Activated CD8-positive, alpha-beta T cell treated with anti-CD3 and anti-CD28 coated beads for 36 hours (primary cell): Measurements from ENCODE around the gene ABR. TPM values are rescaled to one million over a fixed set of nuclear protein-coding genes. Genes with fewer than 3 reads are reported as not detected.

Source experiments
- ATAC-seq: fragments of 200-7000 bp; cut with Tn5 transposase; one replicate; pipeline ENCODE4 v1.10.0; 2021; ENCODE audit warnings: mild to moderate bottlenecking, moderate library complexity
- CTCF ChIA-PET: fragments of 350-600 bp; sonication (Branson Sonifier 250); formaldehyde crosslinking; loops from one replicate; lab custom pipeline; 2021; ENCODE audit warnings: antibody characterized with exemption; lab: Charles Lee
- POLR2A ChIA-PET: fragments of 350-600 bp; sonication (Branson Sonifier 250); formaldehyde crosslinking; loops from one replicate; lab custom pipeline; 2021; ENCODE audit warnings: antibody characterized with exemption; lab: Charles Lee
- DNase-seq: peaks from one replicate; pipeline ENCODE4 v3.0.0-alpha.2; 2020
- H3K27ac Mint-ChIP-seq: one replicate; pipeline ENCODE4 v1.8.0; 2021; ENCODE audit warnings: mild to moderate bottlenecking, mixed read lengths
- H3K27me3 Mint-ChIP-seq: one replicate; pipeline ENCODE4 v1.8.0; 2021; ENCODE audit warnings: mixed read lengths
- H3K36me3 Mint-ChIP-seq: one replicate; pipeline ENCODE4 v1.8.0; 2021; ENCODE audit warnings: low read depth, mixed read lengths
- H3K4me1 Mint-ChIP-seq: one replicate; pipeline ENCODE4 v1.8.0; 2021; ENCODE audit warnings: low read depth, mixed read lengths
- H3K4me3 Mint-ChIP-seq: one replicate; pipeline ENCODE4 v1.8.0; 2021; ENCODE audit warnings: mild to moderate bottlenecking, moderate library complexity, mixed read lengths
- H3K9me3 Mint-ChIP-seq: one replicate; pipeline ENCODE4 v1.8.0; 2021; ENCODE audit warnings: mixed read lengths
- CTCF ChIP-seq: fragments of 200-600 bp; IDR thresholded peaks from one replicate; pipeline ENCODE4 v1.8.0; 2022; ENCODE audit warnings: antibody characterized with exemption, mild to moderate bottlenecking
- intact Hi-C: fragments of 100-400 bp; cut with micrococcal nuclease; formaldehyde crosslinking; loops from one replicate; pipeline ENCODE4 v1.10.0; 2022
- total RNA-seq, 2 experiments: library from RNA; stranded (reverse); gene quantifications; one replicate each; pipeline ENCODE4 v1.2.3, GENCODE V29; 2021

Gene ABR
- total RNA-seq, 2 experiments from 2014 or later, result 44.4 to 46.6 TPM

DNA sequence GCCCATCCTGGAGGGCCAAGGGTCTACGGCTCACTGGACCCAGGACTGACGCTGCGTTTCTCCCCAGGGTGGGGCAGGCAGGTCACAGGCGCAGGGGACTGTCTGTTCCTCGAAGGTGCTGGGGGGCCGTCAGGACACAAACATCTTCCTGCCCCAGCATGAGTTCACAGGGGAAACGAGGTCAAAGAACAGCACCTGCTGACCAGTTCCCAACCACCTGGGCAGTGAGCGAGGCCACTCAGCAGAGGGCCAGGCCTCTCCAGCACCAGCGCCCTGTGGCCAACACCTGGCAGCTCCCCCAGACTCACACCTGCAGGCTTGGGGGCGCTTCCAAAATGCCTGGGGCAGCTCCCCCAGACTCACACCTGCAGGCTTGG lies 153.2 kb downstream of the ABR start:
- no peaks in the 10 kb centered on the region for H3K36me3 Mint-ChIP-seq
- ATAC-seq (no peak), DNase-seq (no peak)
- intact Hi-C loops, result no loop called here
- H3K27ac Mint-ChIP-seq, result no peak overlapping the region
- H3K9me3 Mint-ChIP-seq, result no peaks in the 10 kb centered on the region
- no peaks in the 10 kb centered on the region for H3K27me3 Mint-ChIP-seq
- ChIA-PET CTCF (no interaction called here), POLR2A (no interaction called here)
- no peak for TF ChIP-seq CTCF
- H3K4me3 Mint-ChIP-seq, result no peak overlapping the region
- H3K4me1 Mint-ChIP-seq, result no peaks in the 10 kb centered on the region

GRCh38 chr17:1025733-1026598 lies 153.8 kb downstream of the ABR start:
- Mint-ChIP-seq H3K27me3 (no peaks in the 10 kb centered on the region), H3K9me3 (no peaks in the 10 kb centered on the region), H3K27ac (no peak overlapping the region), H3K4me1 (no peaks in the 10 kb centered on the region), H3K36me3 (no peaks in the 10 kb centered on the region), H3K4me3 (no peak overlapping the region)
- ChIA-PET POLR2A (no interaction called here), CTCF (no interaction called here)
- ATAC-seq, result no peak
- no peak for TF ChIP-seq CTCF
- intact Hi-C loops, result no loop called here
- no peak for DNase-seq

- no peak overlapping the region for H3K4me3 Mint-ChIP-seq
- CTCF ChIA-PET, result no interaction called here
- no peaks in the 10 kb centered on the region for H3K27me3 Mint-ChIP-seq
- no peaks in the 10 kb centered on the region for H3K36me3 Mint-ChIP-seq
- H3K9me3 Mint-ChIP-seq, result no peaks in the 10 kb centered on the region
- H3K4me1 Mint-ChIP-seq, result no peaks in the 10 kb centered on the region
- POLR2A ChIA-PET, result no interaction called here
- no peak overlapping the region for H3K27ac Mint-ChIP-seq
- DNase-seq (no peak), ATAC-seq (no peak)
- intact Hi-C loops, result no loop called here
- TF ChIP-seq CTCF, result no peak
Observed at GRCh38 chr17:1024076-1024475, 155.7 kb downstream of the ABR start.

DNA sequence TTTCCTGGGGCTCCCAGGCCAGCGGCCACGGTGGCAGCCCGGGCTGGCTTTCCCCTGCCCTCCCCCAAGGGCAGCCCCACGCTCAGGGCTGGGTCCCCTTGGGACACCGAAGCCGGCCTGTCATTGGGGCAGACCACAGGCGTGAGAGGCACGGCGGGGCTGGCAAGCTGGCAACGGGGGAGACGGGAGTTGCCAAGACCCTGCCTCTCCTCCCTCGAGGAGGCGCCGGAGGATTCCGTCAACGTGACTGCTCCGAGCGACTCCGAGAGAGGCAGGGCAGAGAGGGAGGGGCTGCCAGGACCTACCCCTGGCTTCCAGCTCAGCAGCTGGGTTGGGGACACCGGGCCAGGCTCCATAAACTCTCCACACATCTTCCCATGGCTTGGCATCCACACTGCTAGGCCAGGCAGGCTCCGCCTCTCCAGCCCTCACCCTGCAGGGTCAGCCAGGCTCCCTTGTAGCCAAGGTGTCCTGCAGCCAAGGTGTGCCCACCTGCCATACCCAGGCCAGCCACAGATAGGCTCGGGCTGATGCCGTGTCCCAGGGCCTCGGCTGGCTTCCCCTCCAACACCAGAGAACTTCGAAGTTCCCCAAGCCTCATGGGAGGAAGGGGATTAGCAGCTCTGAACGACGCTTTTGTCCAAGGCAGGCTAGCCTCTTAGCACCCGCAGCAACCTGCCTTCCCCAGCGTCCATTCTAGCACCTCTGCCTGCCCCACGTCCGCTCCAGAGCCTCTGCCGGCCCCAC lies 157.3 kb downstream of the ABR start:
- no peak for DNase-seq
- no peak overlapping the region for H3K4me3 Mint-ChIP-seq
- ChIA-PET POLR2A (no interaction called here), CTCF (interaction anchor here (1.5 kb wide), 1 partner anchor 143 kb away, joined by 3 read pairs; no protein-coding TSS in a partner anchor)
- no peaks in the 10 kb centered on the region for H3K27me3 Mint-ChIP-seq
- H3K27ac Mint-ChIP-seq, result no peak overlapping the region
- ATAC-seq, result no peak
- no peaks in the 10 kb centered on the region for H3K9me3 Mint-ChIP-seq
- no peaks in the 10 kb centered on the region for H3K4me1 Mint-ChIP-seq
- TF ChIP-seq CTCF, result no peak
- intact Hi-C loops, result no loop called here
- H3K36me3 Mint-ChIP-seq, result no peaks in the 10 kb centered on the region

GRCh38 chr17:1021147-1021546 lies 158.6 kb downstream of the ABR start:
- DNase-seq (no peak), ATAC-seq (no peak)
- H3K27ac Mint-ChIP-seq, result no peak overlapping the region
- H3K36me3 Mint-ChIP-seq, result no peaks in the 10 kb centered on the region
- ChIA-PET POLR2A (no interaction called here), CTCF (no interaction called here)
- intact Hi-C loops, result no loop called here
- H3K4me1 Mint-ChIP-seq, result no peaks in the 10 kb centered on the region
- no peaks in the 10 kb centered on the region for H3K9me3 Mint-ChIP-seq
- TF ChIP-seq CTCF, result no peak
- H3K27me3 Mint-ChIP-seq, result no peaks in the 10 kb centered on the region
- H3K4me3 Mint-ChIP-seq, result no peak overlapping the region
